Calu3 (cell line): ENCODE results near the gene TXNIP. TPM values are rescaled to one million over a fixed set of nuclear protein-coding genes. Genes with fewer than 3 reads are reported as not detected.
"Not testable (repeated sequence)": the region's sequence is repeated elsewhere in the genome, so short reads cannot be mapped to it uniquely, and the experiment has no call there.

Experiments used
- BruUV-seq: library from RNA; stranded (reverse); fragments of 400-500 nt; replicated peaks from 2 replicates; lab custom pipeline; 2021; lab: Mats Ljungman, UMichigan
- CTCF ChIA-PET: fragments of 300-600 bp; sonication (Branson Sonifier 250); formaldehyde crosslinking; loops from one replicate; lab custom pipeline; 2022; ENCODE audit warnings: antibody characterized with exemption; lab: Charles Lee
- DNase-seq: peaks from one replicate; pipeline ENCODE4 v3.0.0; 2022
- H3K27ac Mint-ChIP-seq: one replicate; pipeline ENCODE4 v1.8.0; 2022; ENCODE audit warnings: mixed read lengths; ENCODE audit not compliant: unreplicated experiment
- H3K27me3 Mint-ChIP-seq: one replicate; pipeline ENCODE4 v1.8.0; 2022; ENCODE audit warnings: mixed read lengths; ENCODE audit not compliant: unreplicated experiment
- H3K36me3 Mint-ChIP-seq: one replicate; pipeline ENCODE4 v1.8.0; 2022; ENCODE audit warnings: mild to moderate bottlenecking, moderate library complexity, mixed read lengths; ENCODE audit not compliant: insufficient read depth, unreplicated experiment
- H3K4me1 Mint-ChIP-seq: one replicate; pipeline ENCODE4 v1.8.0; 2022; ENCODE audit warnings: mild to moderate bottlenecking, low read depth, mixed read lengths; ENCODE audit not compliant: unreplicated experiment
- H3K4me3 Mint-ChIP-seq: one replicate; pipeline ENCODE4 v1.8.0; 2022; ENCODE audit warnings: mild to moderate bottlenecking, low read depth, moderate library complexity, mixed read lengths; ENCODE audit not compliant: unreplicated experiment
- H3K9me3 Mint-ChIP-seq: one replicate; pipeline ENCODE4 v1.8.0; 2022; ENCODE audit warnings: low read depth, mixed read lengths; ENCODE audit not compliant: unreplicated experiment
- CTCF ChIP-seq: fragments of 200-600 bp; IDR thresholded peaks from one replicate; pipeline ENCODE4 v1.8.0; 2022; ENCODE audit warnings: antibody characterized with exemption; ENCODE audit not compliant: unreplicated experiment
- intact Hi-C: fragments of 100-400 bp; cut with micrococcal nuclease; formaldehyde crosslinking; loops from one replicate; pipeline ENCODE4 v1.10.0; 2022; ENCODE audit not compliant: unreplicated experiment
- total RNA-seq: library from RNA; stranded (reverse); gene quantifications from 2 replicates; pipeline ENCODE4 v1.2.3, GENCODE V29; 2022

TXNIP gene
- total RNA-seq, 1 experiment from 2014 or later = 18.5 TPM

GRCh38 chr1:146035048-146035423 lies 38.7 kb upstream of the TXNIP start:
- peaks cover 11% of the 10 kb centered on the region for H3K27me3 Mint-ChIP-seq
- TF ChIP-seq CTCF = no peak
- CTCF ChIA-PET = interaction anchor here (0.6 to 1.4 kb wide), 3 partner anchors 45 to 77 kb away, joined by 3 to 4 read pairs (median 3); partner anchors contain the start of genes ANKRD34A, LIX1L and POLR3GL
- peak; percentile 20 for DNase-seq
- no TSS peak for BruUV-seq
- peaks cover 31% of the 10 kb centered on the region for H3K4me1 Mint-ChIP-seq
- intact Hi-C loops = no loop called here
- peaks cover 50% of the 10 kb centered on the region for H3K36me3 Mint-ChIP-seq
- H3K9me3 Mint-ChIP-seq = no peaks in the 10 kb centered on the region
- peak overlapping the region; percentile 89 for H3K4me3 Mint-ChIP-seq
- peak overlapping the region; percentile 98 for H3K27ac Mint-ChIP-seq

- CTCF ChIA-PET = interaction anchor here (0.6 to 1.5 kb wide), 6 partner anchors 14 to 174 kb away, joined by 3 to 7 read pairs (median 4); partner anchors contain the start of gene PIAS3
- Mint-ChIP-seq H3K27me3 (no peaks in the 10 kb centered on the region), H3K36me3 (peaks cover 31% of the 10 kb centered on the region), H3K4me3 (no peak overlapping the region), H3K4me1 (peaks cover 29% of the 10 kb centered on the region), H3K27ac (no peak overlapping the region), H3K9me3 (no peaks in the 10 kb centered on the region)
- peak; percentile 48 for DNase-seq
- intact Hi-C loops = no loop called here
- BruUV-seq = no TSS peak
- peak; percentile 53 for TF ChIP-seq CTCF
Observed at GRCh38 chr1:146032631-146033219, 36.3 kb upstream of the TXNIP start.

GRCh38 chr1:146031476-146031875 lies 35.1 kb upstream of the TXNIP start:
- BruUV-seq = no TSS peak
- no peak for TF ChIP-seq CTCF
- Mint-ChIP-seq H3K27me3 (no peaks in the 10 kb centered on the region), H3K36me3 (peaks cover 18% of the 10 kb centered on the region), H3K4me3 (no peak overlapping the region), H3K27ac (no peak overlapping the region), H3K9me3 (no peaks in the 10 kb centered on the region), H3K4me1 (peaks cover 18% of the 10 kb centered on the region)
- CTCF ChIA-PET = interaction anchor here (0.6 to 1.5 kb wide), 2 partner anchors 104 to 173 kb away, joined by 3 to 7 read pairs; partner anchors contain the start of gene PIAS3
- intact Hi-C loops = no loop called here
- no peak for DNase-seq

- no peak overlapping the region for H3K4me3 Mint-ChIP-seq
- no peak for TF ChIP-seq CTCF
- H3K36me3 Mint-ChIP-seq = no peaks in the 10 kb centered on the region
- BruUV-seq = no TSS peak
- intact Hi-C loops = no loop called here
- peaks cover 15% of the 10 kb centered on the region for H3K27me3 Mint-ChIP-seq
- no peaks in the 10 kb centered on the region for H3K9me3 Mint-ChIP-seq
- DNase-seq = no peak
- H3K27ac Mint-ChIP-seq = no peak overlapping the region
- H3K4me1 Mint-ChIP-seq = no peaks in the 10 kb centered on the region
- CTCF ChIA-PET = no interaction called here
Observed at GRCh38 chr1:146029117-146029516, 32.7 kb upstream of the TXNIP start.

- H3K27ac Mint-ChIP-seq, H3K4me1 Mint-ChIP-seq, CTCF ChIA-PET: not testable (repeated sequence)
Observed at GRCh38 chr1:146026650-146027049, 30.3 kb upstream of the TXNIP start.

GRCh38 chr1:146025787-146026495 lies 29.6 kb upstream of the TXNIP start:
- H3K9me3 Mint-ChIP-seq, H3K4me1 Mint-ChIP-seq, CTCF ChIA-PET, intact Hi-C loops, H3K36me3 Mint-ChIP-seq, DNase-seq, BruUV-seq, H3K4me3 Mint-ChIP-seq, H3K27ac Mint-ChIP-seq: not testable (repeated sequence)
- peaks cover 36% of the 10 kb centered on the region for H3K27me3 Mint-ChIP-seq

More at GRCh38 chr1:146026650-146027049, 30.3 kb upstream of the TXNIP start:
- BruUV-seq, intact Hi-C loops, H3K36me3 Mint-ChIP-seq, DNase-seq, H3K9me3 Mint-ChIP-seq, H3K4me3 Mint-ChIP-seq: not testable (repeated sequence)
- peaks cover 29% of the 10 kb centered on the region for H3K27me3 Mint-ChIP-seq
